HepG2 (cell line): ENCODE data around the gene CEP89. TPM values are rescaled to one million over a fixed set of nuclear protein-coding genes. Genes with fewer than 3 reads are reported as not detected.

Experiments
- ATAC-seq: fragments of 200-7000 bp; cut with Tn5 transposase; 3 replicates; pipeline ENCODE4 v1.9.1; 2020; ENCODE audit warnings: mild to moderate bottlenecking, moderate library complexity
- BruUV-seq: library from RNA; stranded (reverse); fragments of 400-500 nt; replicated peaks from 2 replicates; lab custom pipeline; 2021; lab: Mats Ljungman, UMichigan
- CTCF ChIA-PET: fragments of 300-600 bp; formaldehyde crosslinking; extraction: SDS; loops from one replicate; lab custom pipeline; 2021; ENCODE audit warnings: low total read pairs, inconsistent platforms, low intra/inter-chr PET ratio; lab: Yijun Ruan, JAX
- POLR2A ChIA-PET: fragments of 350-600 bp; sonication (Branson Sonifier 250); formaldehyde crosslinking; loops from one replicate; lab custom pipeline; 2020; ENCODE audit warnings: antibody characterized with exemption, inconsistent platforms; lab: Yijun Ruan, JAX
- DNase-seq: peaks from one replicate; pipeline ENCODE4 v3.0.0-alpha.2; 2015; ENCODE audit warnings: low spot score
- FAIRE-seq: peaks from 3 replicates; lab custom pipeline; 2011; peaks lifted over from hg19 to GRCh38; lab: Jason Lieb, UNC
- H2AFZ ChIP-seq: one replicate; pipeline ENCODE4 v1.6.1; 2011; ENCODE audit warnings: low read length, inconsistent platforms
- H3K27ac ChIP-seq: fragments of 300-600 bp; 3 replicates; pipeline ENCODE4 v1.8.0; 2011; ENCODE audit warnings: mixed run types, mild to moderate bottlenecking, mixed read lengths, low read length, inconsistent platforms; ENCODE audit not compliant: insufficient read depth; ENCODE audit errors: extremely low read length
- H3K27me3 ChIP-seq, 2 experiments: fragments of 200-600 bp in 1 of 2; 2 replicates in 1 of 2; 3 replicates in 1 of 2; pipeline versions ENCODE4 v1.6.0 to v1.8.0; 2011; ENCODE audit warnings: low read length in 2 of 2, mild to moderate bottlenecking in 2 of 2, moderate library complexity in 2 of 2, inconsistent platforms in 1 of 2; ENCODE audit not compliant: insufficient read depth in 2 of 2, control insufficient read depth in 1 of 2
- H3K36me3 ChIP-seq, 2 experiments: fragments of 200-600 bp in 1 of 2; replicated peaks in 1 of 2; 2 replicates in 1 of 2; 3 replicates in 1 of 2; pipeline versions ENCODE4 v1.5.1 to v1.8.0; 2011; ENCODE audit warnings: low read length in 2 of 2, inconsistent platforms in 1 of 2; ENCODE audit not compliant: insufficient read depth in 2 of 2, control insufficient read depth in 1 of 2
- H3K4me1 ChIP-seq: 2 replicates; pipeline ENCODE4 v1.5.1; 2012; ENCODE audit warnings: low read length, inconsistent platforms; ENCODE audit not compliant: insufficient read depth
- H3K4me2 ChIP-seq: 2 replicates; pipeline ENCODE4 v1.6.0; 2011; ENCODE audit warnings: low read depth, low read length, inconsistent platforms
- H3K4me3 ChIP-seq, 3 experiments: fragments of 200-600 bp in 1 of 3; sonication (generic), shearing (Covaris generic) in 1 of 3; replicated peaks in 1 of 3; 2 replicates each; pipeline ENCODE4 v1.5.1; 2011 to 2016; ENCODE audit warnings: low read length in 3 of 3, inconsistent platforms in 2 of 3, low read depth in 2 of 3, mild to moderate bottlenecking in 2 of 3, control low read depth in 1 of 3, mixed read lengths in 1 of 3; ENCODE audit not compliant: insufficient read depth in 1 of 3
- H3K79me2 ChIP-seq: one replicate; pipeline ENCODE4 v1.6.1; 2011; ENCODE audit warnings: low read length, inconsistent platforms; ENCODE audit not compliant: insufficient read depth
- H3K9ac ChIP-seq: 2 replicates; pipeline ENCODE4 v1.6.0; 2011; ENCODE audit warnings: mild to moderate bottlenecking, low read depth, low read length, inconsistent platforms; ENCODE audit not compliant: insufficient read depth
- H3K9me3 ChIP-seq: 2 replicates; pipeline ENCODE4 v1.5.1; 2012; ENCODE audit warnings: mild to moderate bottlenecking, low read length
- H4K20me1 ChIP-seq: 2 replicates; pipeline ENCODE4 v1.6.0; 2011; ENCODE audit warnings: inconsistent platforms, mild to moderate bottlenecking, low read length, moderate library complexity; ENCODE audit not compliant: insufficient read depth
- CBFB ChIP-seq: sonication (generic); formaldehyde crosslinking; IDR thresholded peaks from 2 replicates; pipeline ENCODE4 v1.4.0; 2020; ENCODE audit warnings: missing genetic modification reagents
- GABPA ChIP-seq, 2 experiments: IDR thresholded peaks; 2 replicates each; pipeline ENCODE4 v1.6.1; 2011 to 2016; ENCODE audit warnings: low read depth in 2 of 2, low read length in 1 of 2, missing biosample characterization in 1 of 2, missing genetic modification characterization in 1 of 2
- MXI1 ChIP-seq: IDR thresholded peaks from 3 replicates; pipeline ENCODE4 v1.6.1; 2012; ENCODE audit warnings: low read depth, low read length, inconsistent platforms, borderline replicate concordance
- ZNF549 ChIP-seq: sonication (generic); formaldehyde crosslinking; IDR thresholded peaks from 2 replicates; pipeline ENCODE4 v1.5.0; 2020; ENCODE audit warnings: missing genetic modification reagents
- ZNF775 ChIP-seq: sonication (generic); formaldehyde crosslinking; IDR thresholded peaks from 2 replicates; pipeline ENCODE4 v1.4.0; 2020; ENCODE audit warnings: missing genetic modification reagents, mild to moderate bottlenecking, moderate library complexity, borderline replicate concordance
- WGBS: methylation state at CpG from one replicate; pipeline ENCODE4 v1.1.6; 2017; ENCODE audit warnings: low lambda C conversion rate; 5-methylcytosine and 5-hydroxymethylcytosine counted together
- in situ Hi-C: cut with HindIII; loops from 2 replicates; pipeline ENCODE4 v1.10.0; 2017; ENCODE audit warnings: low pct_unique_long_range_greater_than_20kb; ENCODE audit not compliant: extremely low pct_ligation_motif_present
- intact Hi-C: fragments of 100-400 bp; cut with micrococcal nuclease; formaldehyde crosslinking; loops from one replicate; pipeline ENCODE4 v1.10.0; 2022; ENCODE audit not compliant: unreplicated experiment
- polyA plus RNA-seq, 8 experiments: library from polyadenylated mRNA; depleted of rRNA in 3 of 8; stranded (reverse) in 7 of 8; unstranded in 1 of 8; fragments of >200 nt; fragmentation: Illumina TruSeq in 4 of 8; extraction: Trizol in 4 of 8; gene quantifications; 2 replicates each; pipeline versions ENCODE4 v1.2.1 to v1.2.3, GENCODE V29; 2011 to 2016; ENCODE audit warnings: low read depth in 4 of 8, missing spikeins in 1 of 8, mixed read lengths in 1 of 8; ENCODE audit not compliant: insufficient read depth in 1 of 8
- total RNA-seq, 5 experiments: library from RNA; depleted of rRNA; stranded (reverse); fragments of >200 nt; fragmentation: Illumina TruSeq; extraction: Trizol; gene quantifications; 2 replicates each; pipeline ENCODE4 v1.2.3, GENCODE V29; 2016; ENCODE audit warnings: low read depth in 1 of 5
- TF ChIP-seq, protein P1 (sequence below): sonication (generic); formaldehyde crosslinking; IDR thresholded peaks from 2 replicates; pipeline ENCODE4 v1.4.0; 2020; ENCODE audit warnings: missing genetic modification reagents
- TF ChIP-seq, protein P2 (sequence below): sonication (generic); formaldehyde crosslinking; IDR thresholded peaks from 2 replicates; pipeline ENCODE4 v1.5.0; 2020; ENCODE audit warnings: missing genetic modification reagents, mild to moderate bottlenecking, borderline replicate concordance

CEP89 gene
- total and polyA plus RNA-seq, 2 of the 13 experiments (the other 11 are each of a cell fraction or from before 2014, with no cell fraction given) = 7.2 to 10.9 TPM

DNA sequence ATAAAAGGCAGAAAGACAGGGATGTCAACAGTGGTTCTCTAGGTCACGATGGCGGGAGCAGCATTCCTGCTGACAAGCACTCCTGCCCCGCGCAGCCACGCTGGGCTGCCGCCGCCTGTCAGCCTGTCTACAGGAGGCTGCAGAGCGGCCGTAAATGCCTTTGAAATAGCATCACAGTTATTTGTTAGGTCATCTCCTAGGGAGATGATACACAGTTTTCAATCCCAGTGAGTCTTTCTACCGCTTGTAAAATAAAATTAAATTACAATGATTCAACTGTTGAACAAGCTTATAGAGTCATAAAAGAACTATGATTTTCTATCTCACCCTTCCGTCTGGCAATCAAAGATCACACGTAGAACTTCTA, 94.9 kb downstream of the CEP89 start:
- TF ChIP-seq MXI1 (no peak), ZNF775 (CRISPR knock-in tag) (no peak), GABPA (IDR thresholded peaks at IDR 0.05; ENCODE audit: low read depth, low read length) (no peak), GABPA (CRISPR knock-in tag; IDR thresholded peaks at IDR 0.05; ENCODE audit: low read depth) (no peak), ZNF549 (CRISPR knock-in tag) (no peak)
- TF ChIP-seq, protein P1, sequence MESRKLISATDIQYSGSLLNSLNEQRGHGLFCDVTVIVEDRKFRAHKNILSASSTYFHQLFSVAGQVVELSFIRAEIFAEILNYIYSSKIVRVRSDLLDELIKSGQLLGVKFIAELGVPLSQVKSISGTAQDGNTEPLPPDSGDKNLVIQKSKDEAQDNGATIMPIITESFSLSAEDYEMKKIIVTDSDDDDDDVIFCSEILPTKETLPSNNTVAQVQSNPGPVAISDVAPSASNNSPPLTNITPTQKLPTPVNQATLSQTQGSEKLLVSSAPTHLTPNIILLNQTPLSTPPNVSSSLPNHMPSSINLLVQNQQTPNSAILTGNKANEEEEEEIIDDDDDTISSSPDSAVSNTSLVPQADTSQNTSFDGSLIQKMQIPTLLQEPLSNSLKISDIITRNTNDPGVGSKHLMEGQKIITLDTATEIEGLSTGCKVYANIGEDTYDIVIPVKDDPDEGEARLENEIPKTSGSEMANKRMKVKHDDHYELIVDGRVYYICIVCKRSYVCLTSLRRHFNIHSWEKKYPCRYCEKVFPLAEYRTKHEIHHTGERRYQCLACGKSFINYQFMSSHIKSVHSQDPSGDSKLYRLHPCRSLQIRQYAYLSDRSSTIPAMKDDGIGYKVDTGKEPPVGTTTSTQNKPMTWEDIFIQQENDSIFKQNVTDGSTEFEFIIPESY (CRISPR knock-in tag) = peak; percentile 51; the same call in 1 of the 2 replicates
- ATAC-seq (no peak), FAIRE-seq (no peak), DNase-seq (no peak)
- no peaks in the 10 kb centered on the region for H4K20me1 ChIP-seq
- in situ Hi-C loops (no loop called here), intact Hi-C loops (no loop called here)
- no peaks in the 10 kb centered on the region for H3K4me1 ChIP-seq
- H3K36me3 ChIP-seq = no peaks in the 10 kb centered on the region
- WGBS = 94% methylated on average over 12 of the region's 12 CpGs
- no peaks in the 10 kb centered on the region for H3K27me3 ChIP-seq
- no peak overlapping the region for H2AFZ ChIP-seq
- H3K79me2 ChIP-seq = no peaks in the 10 kb centered on the region
- no TSS peak for BruUV-seq
- no peak overlapping the region for H3K4me2 ChIP-seq
- no peaks in the 10 kb centered on the region for H3K9me3 ChIP-seq
- no peak overlapping the region for H3K27ac ChIP-seq
- ChIA-PET POLR2A (no interaction called here), CTCF (no interaction called here)
- H3K4me3 ChIP-seq = no peak overlapping the region
- H3K9ac ChIP-seq = no peak overlapping the region

DNA sequence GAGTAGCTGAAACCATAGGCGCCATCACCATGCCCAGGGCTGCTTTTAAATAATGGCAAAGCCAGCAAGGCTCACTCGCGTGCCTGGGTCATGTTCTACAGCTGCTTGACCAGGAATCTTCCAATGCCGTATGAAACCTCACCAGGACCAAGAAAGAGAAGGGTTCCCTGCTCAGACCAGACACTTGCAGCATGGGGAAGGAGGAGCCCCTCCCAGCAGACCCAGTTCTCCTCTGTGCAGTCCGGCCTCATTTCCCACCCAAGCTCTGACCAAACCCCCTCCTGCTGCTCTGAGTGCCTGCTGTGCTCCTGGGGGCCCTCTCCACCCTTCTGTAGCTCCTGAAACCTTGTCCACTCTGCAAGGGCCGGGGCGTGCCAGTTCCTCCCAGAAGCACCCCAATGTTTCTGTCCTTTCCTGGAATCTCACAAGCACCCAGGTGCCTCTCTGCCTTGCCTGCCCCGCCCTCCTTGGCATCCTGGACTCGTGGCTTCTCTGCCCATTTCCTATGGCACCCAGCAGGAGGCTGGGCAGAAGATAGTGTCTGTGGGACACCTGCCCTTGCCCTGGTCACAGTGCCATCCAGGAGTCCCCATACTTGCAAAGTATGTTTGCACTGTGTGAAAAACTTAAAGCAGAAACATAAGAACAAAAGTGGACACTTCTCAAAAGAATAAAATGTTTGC, 95.4 kb downstream of the CEP89 start:
- no peaks in the 10 kb centered on the region for H3K79me2 ChIP-seq
- no peak for TF ChIP-seq CBFB (CRISPR knock-in tag)
- TF ChIP-seq, protein P2, sequence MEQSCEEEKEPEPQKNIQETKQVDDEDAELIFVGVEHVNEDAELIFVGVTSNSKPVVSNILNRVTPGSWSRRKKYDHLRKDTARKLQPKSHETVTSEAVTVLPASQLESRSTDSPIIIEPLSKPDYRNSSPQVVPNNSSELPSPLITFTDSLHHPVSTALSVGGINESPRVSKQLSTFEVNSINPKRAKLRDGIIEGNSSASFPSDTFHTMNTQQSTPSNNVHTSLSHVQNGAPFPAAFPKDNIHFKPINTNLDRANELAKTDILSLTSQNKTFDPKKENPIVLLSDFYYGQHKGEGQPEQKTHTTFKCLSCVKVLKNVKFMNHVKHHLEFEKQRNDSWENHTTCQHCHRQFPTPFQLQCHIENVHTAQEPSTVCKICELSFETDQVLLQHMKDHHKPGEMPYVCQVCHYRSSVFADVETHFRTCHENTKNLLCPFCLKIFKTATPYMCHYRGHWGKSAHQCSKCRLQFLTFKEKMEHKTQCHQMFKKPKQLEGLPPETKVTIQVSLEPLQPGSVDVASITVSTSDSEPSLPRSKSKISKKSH (CRISPR knock-in tag) = no peak
- TF ChIP-seq, all 625 proteins: peak for 0
- Histone ChIP-seq H3K9ac (no peak overlapping the region), H3K4me3 (no peak overlapping the region), H4K20me1 (no peaks in the 10 kb centered on the region), H3K4me2 (no peak overlapping the region), H3K4me1 (peaks cover 3% of the 10 kb centered on the region), H2AFZ (no peak overlapping the region), H3K27ac (no peak overlapping the region), H3K36me3 (no peaks in the 10 kb centered on the region), H3K27me3 (no peaks in the 10 kb centered on the region), H3K9me3 (no peaks in the 10 kb centered on the region)
- in situ Hi-C loops (no loop called here), intact Hi-C loops (no loop called here)
- no TSS peak for BruUV-seq
- ChIA-PET POLR2A (no interaction called here), CTCF (no interaction called here)
- ATAC-seq = no peak
- DNase-seq = no peak
- WGBS = 79% methylated on average over 7 of the region's 9 CpGs
- no peak for FAIRE-seq
